AG10803 (cell line): Measurements from ENCODE around the gene FBXO45.
"Not testable (repeated sequence)": the region's sequence is repeated elsewhere in the genome, so short reads cannot be mapped to it uniquely, and the experiment has no call there.

ENCODE experiments used
- DNase-seq: peaks from one replicate; pipeline ENCODE4 v3.0.0; 2010; ENCODE audit warnings: low read depth
- H3K4me3 ChIP-seq: 2 replicates; pipeline ENCODE4 v1.5.1; 2011; ENCODE audit warnings: mild to moderate bottlenecking, low read length, control low read depth
- TF ChIP-seq, protein P1 (sequence below): conservative IDR thresholded peaks from 2 replicates; pipeline ENCODE4 v1.5.1; 2011; ENCODE audit warnings: mild to moderate bottlenecking, low read length, control low read depth, inconsistent platforms

FBXO45 gene

DNA sequence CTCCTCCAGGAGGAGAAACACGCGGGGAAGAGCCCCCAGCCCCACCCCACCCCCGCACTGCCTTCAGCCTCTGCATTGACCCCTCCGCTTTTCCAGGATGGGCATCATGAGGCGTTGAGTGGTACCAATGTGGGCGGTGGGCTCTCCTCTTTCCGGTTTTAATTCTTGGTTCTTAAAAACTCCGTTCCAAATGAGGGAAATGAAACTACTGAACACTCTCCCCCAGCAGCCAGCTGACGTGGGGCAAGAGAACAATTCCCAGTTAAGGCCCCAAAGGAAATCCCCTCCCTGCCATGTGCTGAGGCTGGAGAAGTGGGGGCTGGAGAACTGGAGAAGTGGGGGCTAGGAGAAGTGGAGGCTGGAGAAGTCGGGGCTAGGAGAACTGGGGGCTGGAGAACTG lies 65.8 kb downstream of the FBXO45 start:
- DNase-seq: no peak
- TF ChIP-seq, protein P1, sequence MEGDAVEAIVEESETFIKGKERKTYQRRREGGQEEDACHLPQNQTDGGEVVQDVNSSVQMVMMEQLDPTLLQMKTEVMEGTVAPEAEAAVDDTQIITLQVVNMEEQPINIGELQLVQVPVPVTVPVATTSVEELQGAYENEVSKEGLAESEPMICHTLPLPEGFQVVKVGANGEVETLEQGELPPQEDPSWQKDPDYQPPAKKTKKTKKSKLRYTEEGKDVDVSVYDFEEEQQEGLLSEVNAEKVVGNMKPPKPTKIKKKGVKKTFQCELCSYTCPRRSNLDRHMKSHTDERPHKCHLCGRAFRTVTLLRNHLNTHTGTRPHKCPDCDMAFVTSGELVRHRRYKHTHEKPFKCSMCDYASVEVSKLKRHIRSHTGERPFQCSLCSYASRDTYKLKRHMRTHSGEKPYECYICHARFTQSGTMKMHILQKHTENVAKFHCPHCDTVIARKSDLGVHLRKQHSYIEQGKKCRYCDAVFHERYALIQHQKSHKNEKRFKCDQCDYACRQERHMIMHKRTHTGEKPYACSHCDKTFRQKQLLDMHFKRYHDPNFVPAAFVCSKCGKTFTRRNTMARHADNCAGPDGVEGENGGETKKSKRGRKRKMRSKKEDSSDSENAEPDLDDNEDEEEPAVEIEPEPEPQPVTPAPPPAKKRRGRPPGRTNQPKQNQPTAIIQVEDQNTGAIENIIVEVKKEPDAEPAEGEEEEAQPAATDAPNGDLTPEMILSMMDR: no peak
- H3K4me3 ChIP-seq: no peak overlapping the region

DNA sequence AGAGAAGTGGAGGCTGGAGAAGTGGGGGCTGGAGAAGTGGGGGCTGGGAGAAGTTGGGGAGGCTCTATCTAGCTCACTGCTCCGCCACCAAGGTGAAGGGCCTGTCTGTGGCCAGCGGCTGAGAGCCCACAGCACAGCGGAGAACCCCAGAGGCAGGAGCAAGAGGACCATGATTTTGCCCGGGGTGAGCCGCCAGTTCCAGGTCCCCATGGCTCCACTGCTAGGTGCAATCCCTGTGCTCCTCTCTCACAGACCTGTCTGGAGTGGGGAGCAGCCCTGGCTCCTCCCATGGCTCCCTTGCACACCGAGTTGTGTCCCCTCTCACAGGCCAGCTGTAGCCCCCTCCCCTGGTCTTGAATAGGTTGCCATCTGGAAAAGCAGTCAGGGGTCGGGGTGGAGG lies 66.4 kb downstream of the FBXO45 start:
- no peak for DNase-seq
- TF ChIP-seq, protein P1: no peak
- no peak overlapping the region for H3K4me3 ChIP-seq

DNA sequence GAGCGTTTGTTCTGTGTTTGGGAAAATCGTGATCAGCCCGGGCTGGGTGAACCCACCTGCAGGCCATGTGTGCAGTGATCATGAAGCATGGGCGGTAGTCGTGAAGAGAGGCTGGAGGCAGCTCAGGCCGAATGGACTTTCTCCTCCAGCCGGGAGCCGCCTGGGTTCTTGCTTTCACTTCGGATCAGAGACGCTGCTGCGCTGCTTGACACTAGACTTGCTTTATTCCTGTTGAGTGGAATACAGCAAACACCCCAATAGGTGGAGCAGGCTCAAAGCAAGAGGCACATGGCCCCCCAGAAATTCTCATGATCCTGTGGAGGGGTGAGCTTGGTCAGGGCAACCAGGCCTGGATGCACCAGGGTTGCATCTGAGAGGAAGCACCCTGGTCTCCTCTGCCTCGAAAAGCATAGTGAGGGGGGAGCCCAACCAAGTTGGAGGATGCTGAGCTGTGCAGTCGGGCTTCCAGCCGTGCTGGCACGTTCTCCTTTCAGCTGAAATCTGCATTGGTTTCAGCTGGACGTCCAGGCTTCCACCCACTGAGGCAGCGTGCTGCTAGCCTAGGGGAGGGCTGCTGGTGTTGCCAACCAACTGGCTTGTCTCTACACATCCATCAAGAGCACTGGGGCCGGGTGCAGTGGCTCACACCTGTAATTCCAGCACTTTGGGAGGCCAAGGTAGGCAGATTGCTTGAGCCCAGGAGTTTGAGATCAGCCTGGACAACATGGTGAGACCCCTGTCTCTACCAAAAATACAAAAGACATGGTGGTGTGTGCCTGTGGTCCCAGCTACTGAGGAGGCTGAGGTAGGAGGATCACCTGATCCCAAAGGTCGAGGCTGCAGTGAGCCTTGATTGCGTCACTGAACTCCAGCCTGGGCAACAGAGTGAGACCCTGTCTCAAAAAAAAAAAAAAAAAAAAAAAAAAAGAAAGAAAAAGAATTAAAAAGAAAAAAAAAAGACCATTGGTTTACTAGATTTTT lies 68.2 kb downstream of the FBXO45 start:
- peak overlapping the region; percentile 34 for H3K4me3 ChIP-seq

DNA sequence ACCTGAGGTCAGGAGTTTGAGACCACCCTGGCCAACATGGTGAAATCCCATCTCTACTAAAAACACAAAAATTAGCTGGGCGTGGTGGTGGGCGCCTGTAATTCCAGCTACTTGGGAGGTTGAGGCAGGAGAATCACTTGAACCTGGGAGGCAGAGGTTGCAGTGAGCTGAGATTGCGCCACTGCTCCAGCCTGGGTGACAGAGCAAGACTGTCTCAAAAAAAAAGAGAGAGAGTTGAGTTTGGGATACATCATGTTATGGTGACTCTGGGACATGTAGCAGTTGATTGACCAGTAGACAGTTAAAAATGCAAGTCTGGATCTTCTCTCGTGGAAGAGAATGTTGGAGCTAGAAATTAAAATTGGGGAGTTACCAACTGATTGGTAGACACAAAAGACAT lies 69.5 kb downstream of the FBXO45 start:
- not testable (repeated sequence) for DNase-seq

More for the DNA sequence above, 68.2 kb downstream of the FBXO45 start:
- peak; percentile 17 for DNase-seq
- TF ChIP-seq, protein P1: 0 out of 2 replicates have a peak, but pooled peaks have one; percentile 18

More for the DNA sequence above, 69.5 kb downstream of the FBXO45 start:
- not testable (repeated sequence) for H3K4me3 ChIP-seq
